ENCODE results near the gene ATXN2. TPM values are rescaled to one million over a fixed set of nuclear protein-coding genes. Genes with fewer than 3 reads are reported as not detected.

The ATXN2 gene
- total RNA-seq, 4 donors from 2014 or later, result 20.4 to 28.1 (median 22.2) TPM

- no peaks in the 10 kb centered on the region for H3K9me3 ChIP-seq
- H3K4me3 ChIP-seq, result no peak overlapping the region
- peaks cover 59 to 68% of the 10 kb centered on the region in 2 donors for H3K4me1 ChIP-seq
- in situ Hi-C loops (cut with MboI; ENCODE audit: low sequenced_read_pairs in 4 of 4), result loop anchor here in 1 of 4 donors (5.0 kb wide), 1 partner anchor 52 kb away; no protein-coding TSS in a partner anchor
- H3K36me3 ChIP-seq, result peaks cover 0 to 30% of the 10 kb centered on the region in 2 donors
- peak overlapping the region; percentile 73 to 87 (median 82) for H3K27ac ChIP-seq
- intact Hi-C loops (cut with DNase I; ENCODE audit: low total_unique reads), result no loop called here
- ATAC-seq (peak; percentile 78 to 83), DNase-seq (peak; percentile 48 to 56)
- no peaks in the 10 kb centered on the region for H3K27me3 ChIP-seq
- TF ChIP-seq POLR2A (IDR thresholded peaks at IDR 0.05) (no peak), CTCF (IDR thresholded peaks at IDR 0.05 in 4 of 5, conservative IDR thresholded peaks at IDR 0.05 in 1 of 5) (no peak)
Measured at GRCh38 chr12:111448846-111449790, 150.0 kb downstream of the ATXN2 start.

GRCh38 chr12:111448266-111448830, 150.8 kb downstream of the ATXN2 start:
- peaks cover 0 to 22% of the 10 kb centered on the region in 2 donors for H3K36me3 ChIP-seq
- H3K9me3 ChIP-seq, result no peaks in the 10 kb centered on the region
- no peak overlapping the region for H3K4me3 ChIP-seq
- DNase-seq, result peak in 1 of 2 donors; percentile 18
- in situ Hi-C loops (cut with MboI; ENCODE audit: low sequenced_read_pairs in 4 of 4) (loop anchor here in 1 of 4 donors (5.0 kb wide), 1 partner anchor 51 kb away; no protein-coding TSS in a partner anchor), intact Hi-C loops (cut with DNase I; ENCODE audit: low total_unique reads) (no loop called here)
- TF ChIP-seq POLR2A (IDR thresholded peaks at IDR 0.05) (no peak), CTCF (IDR thresholded peaks at IDR 0.05 in 4 of 5, conservative IDR thresholded peaks at IDR 0.05 in 1 of 5) (no peak)
- no peaks in the 10 kb centered on the region for H3K27me3 ChIP-seq
- peak overlapping the region; percentile 73 to 87 (median 82) for H3K27ac ChIP-seq
- ATAC-seq, result peak; percentile 9 to 15
- H3K4me1 ChIP-seq, result peaks cover 65 to 71% of the 10 kb centered on the region in 2 donors

- H3K27me3 ChIP-seq, result no peaks in the 10 kb centered on the region
- peaks cover 72 to 75% of the 10 kb centered on the region in 2 donors for H3K4me1 ChIP-seq
- H3K27ac ChIP-seq, result peak overlapping the region; percentile 73 to 87 (median 82)
- H3K9me3 ChIP-seq, result no peaks in the 10 kb centered on the region
- H3K4me3 ChIP-seq, result no peak overlapping the region
- TF ChIP-seq POLR2A (IDR thresholded peaks at IDR 0.05), result no peak
- TF ChIP-seq CTCF (IDR thresholded peaks at IDR 0.05 in 4 of 5, conservative IDR thresholded peaks at IDR 0.05 in 1 of 5), result no peak
- H3K36me3 ChIP-seq, result peaks cover 0 to 18% of the 10 kb centered on the region in 2 donors
- intact Hi-C loops (cut with DNase I; ENCODE audit: low total_unique reads), result no loop called here
- DNase-seq (peak in 1 of 2 donors; percentile 20), ATAC-seq (no peak)
- in situ Hi-C loops (cut with MboI; ENCODE audit: low sequenced_read_pairs in 4 of 4), result loop anchor here in 1 of 4 donors (5.0 kb wide), 1 partner anchor 50 kb away; no protein-coding TSS in a partner anchor
Measured at GRCh38 chr12:111447571-111448265, 151.4 kb downstream of the ATXN2 start.
